Fibroblast of lung (primary cell): ENCODE data around the gene KRCC1. TPM values are rescaled to one million over a fixed set of nuclear protein-coding genes. Genes with fewer than 3 reads are reported as not detected.

Source experiments
- DNase-seq, 2 donors: peaks; one replicate each; pipeline versions ENCODE4 v3.0.0 to v3.0.0-alpha.2; 2010; ENCODE audit warnings: low read depth in 2 of 2
- H2AFZ ChIP-seq: 2 replicates; pipeline ENCODE4 v1.5.1; 2012; ENCODE audit warnings: low read length, control low read depth, inconsistent platforms
- H3K27ac ChIP-seq: 2 replicates; pipeline ENCODE4 v1.5.1; 2011; ENCODE audit warnings: low read length, control low read depth; ENCODE audit not compliant: insufficient read depth
- H3K27me3 ChIP-seq: 2 replicates; pipeline ENCODE4 v1.5.1; 2011; ENCODE audit warnings: mild to moderate bottlenecking, low read length; ENCODE audit not compliant: control insufficient read depth, insufficient read depth
- H3K36me3 ChIP-seq: 2 replicates; pipeline ENCODE4 v1.5.1; 2011; ENCODE audit warnings: low read length; ENCODE audit not compliant: control insufficient read depth, insufficient read depth
- H3K4me1 ChIP-seq: 2 replicates; pipeline ENCODE4 v1.5.1; 2011; ENCODE audit warnings: low read length; ENCODE audit not compliant: control insufficient read depth, insufficient read depth; ENCODE audit errors: extremely low read depth
- H3K4me2 ChIP-seq: 2 replicates; pipeline ENCODE4 v1.5.1; 2011; ENCODE audit warnings: low read length, control low read depth; ENCODE audit not compliant: insufficient read depth; ENCODE audit errors: extremely low read depth
- H3K4me3 ChIP-seq, 4 experiments: fragments of 200-600 bp in 1 of 4; sonication (generic) in 1 of 4; replicated peaks in 1 of 4; 2 replicates each; pipeline ENCODE4 v1.5.1; 2011 to 2016; ENCODE audit warnings: low read length in 4 of 4, low read depth in 3 of 4, mild to moderate bottlenecking in 3 of 4, control low read depth in 2 of 4, inconsistent platforms in 1 of 4, mixed read lengths in 1 of 4; ENCODE audit not compliant: insufficient read depth in 1 of 4; ENCODE audit errors: control extremely low read depth in 1 of 4
- H3K79me2 ChIP-seq: 2 replicates; pipeline ENCODE4 v1.5.1; 2012; ENCODE audit warnings: mild to moderate bottlenecking, low read length, inconsistent platforms; ENCODE audit not compliant: control insufficient read depth, insufficient read depth
- H3K9ac ChIP-seq: 2 replicates; pipeline ENCODE4 v1.5.1; 2011; ENCODE audit warnings: mild to moderate bottlenecking, low read length, control low read depth; ENCODE audit not compliant: insufficient read depth
- H3K9me3 ChIP-seq: 2 replicates; pipeline ENCODE4 v1.5.1; 2012; ENCODE audit warnings: low read depth, low read length; ENCODE audit not compliant: control insufficient read depth, insufficient read depth
- H4K20me1 ChIP-seq: 2 replicates; pipeline ENCODE4 v1.5.1; 2011; ENCODE audit warnings: low read length; ENCODE audit not compliant: control insufficient read depth, insufficient read depth; ENCODE audit errors: extremely low read depth
- CTCF ChIP-seq, 2 donors: IDR thresholded peaks in 1 of 2; conservative IDR thresholded peaks in 1 of 2; 1 replicate in 1 of 2; 2 replicates in 1 of 2; pipeline ENCODE4 v1.5.1; 2011 to 2012; ENCODE audit warnings: low read length in 2 of 2, control low read depth in 1 of 2, inconsistent platforms in 1 of 2, low read depth in 1 of 2, mild to moderate bottlenecking in 1 of 2
- EZH2 ChIP-seq: IDR thresholded peaks from 2 replicates; pipeline ENCODE4 v1.5.1; 2012; ENCODE audit warnings: low read length, control low read depth, mild to moderate bottlenecking; ENCODE audit errors: missing control alignments
- polyA plus RNA-seq, 2 donors: library from polyadenylated mRNA; depleted of rRNA in 1 of 2; stranded (reverse) in 1 of 2; unstranded in 1 of 2; fragments of >200 nt; gene quantifications; 2 replicates each; pipeline ENCODE4 v1.2.1, GENCODE V29; 2011 to 2012; ENCODE audit warnings: missing spikeins in 1 of 2
- total RNA-seq: library from RNA; depleted of rRNA; stranded (reverse); fragments of >200 nt; gene quantifications from 2 replicates; pipeline ENCODE4 v1.2.1, GENCODE V29; 2014

The KRCC1 gene
- total and polyA plus RNA-seq, 2 donors (not counting 1 experiment from before 2014, with no cell fraction given): 39.3 to 44.4 TPM

GRCh38 chr2:88027697-88028389 is 27.7 kb downstream of the KRCC1 start:
- Histone ChIP-seq H4K20me1 (no peaks in the 10 kb centered on the region), H3K9me3 (no peaks in the 10 kb centered on the region), H3K9ac (no peak overlapping the region), H3K4me1 (no peaks in the 10 kb centered on the region), H3K27ac (no peak overlapping the region), H3K79me2 (no peaks in the 10 kb centered on the region), H3K36me3 (peaks cover 7% of the 10 kb centered on the region), H3K4me2 (no peak overlapping the region), H3K27me3 (no peaks in the 10 kb centered on the region), H3K4me3 (no peak overlapping the region), H2AFZ (no peak overlapping the region)
- no peak for DNase-seq
- no peak for TF ChIP-seq CTCF (conservative IDR thresholded peaks at IDR 0.05 in 1 of 2, IDR thresholded peaks at IDR 0.05 in 1 of 2; ENCODE audit: low read depth in 1 of 2, low read length in 2 of 2)
- TF ChIP-seq EZH2: no peak

GRCh38 chr2:88024509-88024908 is 31.1 kb downstream of the KRCC1 start:
- Histone ChIP-seq H3K4me3 (no peak overlapping the region), H2AFZ (no peak overlapping the region)

GRCh38 chr2:88022669-88022921 is 33.0 kb downstream of the KRCC1 start:
- no peak for DNase-seq
- H3K27me3 ChIP-seq: no peaks in the 10 kb centered on the region
- no peaks in the 10 kb centered on the region for H3K4me1 ChIP-seq
- no peak for TF ChIP-seq CTCF (conservative IDR thresholded peaks at IDR 0.05 in 1 of 2, IDR thresholded peaks at IDR 0.05 in 1 of 2; ENCODE audit: low read depth in 1 of 2, low read length in 2 of 2)
- no peak for TF ChIP-seq EZH2
- no peak overlapping the region for H2AFZ ChIP-seq
- no peak overlapping the region for H3K4me2 ChIP-seq
- no peak overlapping the region for H3K27ac ChIP-seq
- peaks cover 2% of the 10 kb centered on the region for H3K36me3 ChIP-seq
- no peaks in the 10 kb centered on the region for H4K20me1 ChIP-seq
- H3K9me3 ChIP-seq: no peaks in the 10 kb centered on the region
- no peak overlapping the region for H3K4me3 ChIP-seq
- no peaks in the 10 kb centered on the region for H3K79me2 ChIP-seq
- no peak overlapping the region for H3K9ac ChIP-seq

More at GRCh38 chr2:88024509-88024908, 31.1 kb downstream of the KRCC1 start:
- Histone ChIP-seq H3K4me2 (no peak overlapping the region), H3K9ac (no peak overlapping the region), H3K4me1 (no peaks in the 10 kb centered on the region), H3K79me2 (no peaks in the 10 kb centered on the region), H3K27ac (no peak overlapping the region), H4K20me1 (no peaks in the 10 kb centered on the region), H3K27me3 (no peaks in the 10 kb centered on the region), H3K9me3 (no peaks in the 10 kb centered on the region), H3K36me3 (peaks cover 7% of the 10 kb centered on the region)
- no peak for DNase-seq
- no peak for TF ChIP-seq EZH2
- TF ChIP-seq CTCF (conservative IDR thresholded peaks at IDR 0.05 in 1 of 2, IDR thresholded peaks at IDR 0.05 in 1 of 2; ENCODE audit: low read depth in 1 of 2, low read length in 2 of 2): no peak
